Right lobe of liver (tissue), 4 donors: ENCODE results near the gene CEP112.
"Not testable (repeated sequence)": the region's sequence is repeated elsewhere in the genome, so short reads cannot be mapped to it uniquely, and the experiment has no call there.

Experiments
- CTCF ChIP-seq, 4 donors: fragments of 200-600 bp in 3 of 4; fragments of 450-650 bp in 1 of 4; IDR thresholded peaks; one replicate each; pipeline versions ENCODE4 v1.5.1 to v1.8.0; 2016 to 2022; ENCODE audit warnings: antibody characterized with exemption in 4 of 4, mild to moderate bottlenecking in 2 of 4
- POLR2A ChIP-seq: fragments of 450-650 bp; IDR thresholded peaks from one replicate; pipeline ENCODE4 v1.6.1; 2017; ENCODE audit warnings: antibody characterized with exemption, mild to moderate bottlenecking
- donor health status: DM: no; HTN: no; CAD: no.
- donor health status: DM: no; HTN: no; CAD: no.
- donor health status: DM: no; HTN: yes; CAD: no.

GRCh38 chr17:65826577-65826976 is 365.4 kb downstream of the CEP112 start:
- not testable (repeated sequence) for TF ChIP-seq CTCF (IDR thresholded peaks at IDR 0.05); POLR2A
